Activated CD4-positive, alpha-beta T cell treated with anti-CD3 and anti-CD28 coated beads for 48 hours (primary cell): ENCODE results near the gene LGR5.

Experiments
- DNase-seq: peaks from one replicate; pipeline ENCODE4 v3.0.0-alpha.2; 2020

Gene LGR5

GRCh38 chr12:71439613-71440344 lies at the start of gene LGR5:
Gene LGR5 (plus strand): TSS chr12:71439798. CDS start chr12:71440081, 283 bp downstream.
- peak; percentile 22 for DNase-seq

- DNase-seq: no peak
Observed at GRCh38 chr12:71392521-71393145, 47.0 kb upstream of the LGR5 start.

GRCh38 chr12:71393625-71394024 lies 46.0 kb upstream of the LGR5 start:
- DNase-seq: no peak

GRCh38 chr12:71397433-71397954 lies 42.1 kb upstream of the LGR5 start:
- no peak for DNase-seq

- no peak for DNase-seq
Observed at GRCh38 chr12:71399197-71399596, 40.4 kb upstream of the LGR5 start.

- DNase-seq: no peak
Observed at GRCh38 chr12:71400481-71400880, 39.1 kb upstream of the LGR5 start.

GRCh38 chr12:71405884-71406283 lies 33.7 kb upstream of the LGR5 start:
- no peak for DNase-seq

- no peak for DNase-seq
Observed at GRCh38 chr12:71407732-71408131, 31.9 kb upstream of the LGR5 start.

- DNase-seq: no peak
Observed at GRCh38 chr12:71410844-71411243, 28.8 kb upstream of the LGR5 start.

GRCh38 chr12:71411635-71412034 lies 28.0 kb upstream of the LGR5 start:
- no peak for DNase-seq

GRCh38 chr12:71415336-71416231 lies 24.0 kb upstream of the LGR5 start:
- DNase-seq: peak; percentile 20

- DNase-seq: no peak
Observed at GRCh38 chr12:71417181-71417580, 22.4 kb upstream of the LGR5 start.

- DNase-seq: no peak
Observed at GRCh38 chr12:71420775-71421406, 18.7 kb upstream of the LGR5 start.

GRCh38 chr12:71425568-71426299 lies 13.9 kb upstream of the LGR5 start:
- DNase-seq: no peak

GRCh38 chr12:71426300-71427047 lies 13.1 kb upstream of the LGR5 start:
- no peak for DNase-seq

GRCh38 chr12:71430756-71431155 lies 8.8 kb upstream of the LGR5 start:
- no peak for DNase-seq

GRCh38 chr12:71431991-71432390 lies 7.6 kb upstream of the LGR5 start:
- no peak for DNase-seq

GRCh38 chr12:71432936-71433335 lies 6.7 kb upstream of the LGR5 start:
- DNase-seq: no peak

GRCh38 chr12:71436696-71437095 lies 2.9 kb upstream of the LGR5 start:
- DNase-seq: no peak

GRCh38 chr12:71438670-71439361 lies 782 bp upstream of the LGR5 start:
- DNase-seq: no peak

GRCh38 chr12:71439362-71439612 lies 311 bp upstream of the LGR5 start:
- no peak for DNase-seq
